Measurements from ENCODE around the gene SLC6A8.

GRCh38 chrX:153668423-153669173 lies 19.1 kb upstream of the SLC6A8 start:
- TF ChIP-seq CTCF (IDR thresholded peaks at IDR 0.05; ENCODE audit: borderline replicate concordance, extremely low read depth, low read length, poor library complexity, severe bottlenecking): no peak
- TF ChIP-seq EZH2 (IDR thresholded peaks at IDR 0.05; ENCODE audit: borderline replicate concordance, low read depth, low read length, severe bottlenecking): no peak

Data from DND-41 (cell line).